HL-60 (cell line): ENCODE measurements around the gene SYTL3.

Experiments used
- DNase-seq, 2 experiments: peaks; one replicate each; pipeline ENCODE4 v3.0.0-alpha.2; 2010 to 2020; ENCODE audit warnings: low read depth in 1 of 2, low spot score in 1 of 2
- H3K27ac ChIP-seq: fragments of 250-450 bp; sonication (Bioruptor Pico); replicated peaks from 2 replicates; pipeline ENCODE4 v1.5.1; 2020; ENCODE audit warnings: mild to moderate bottlenecking, moderate library complexity
- H3K27me3 ChIP-seq: fragments of 250-450 bp; sonication (Bioruptor Pico); 2 replicates; pipeline ENCODE4 v1.5.1; 2021; ENCODE audit warnings: mild to moderate bottlenecking, moderate library complexity; ENCODE audit not compliant: insufficient read depth, poor library complexity, severe bottlenecking
- H3K4me3 ChIP-seq: replicated peaks from 2 replicates; pipeline ENCODE4 v1.5.1; 2011; ENCODE audit warnings: mild to moderate bottlenecking, control low read depth, low read length; ENCODE audit not compliant: insufficient read depth
- GABPA ChIP-seq: IDR thresholded peaks from 2 replicates; pipeline ENCODE4 v1.6.1; 2012; ENCODE audit warnings: low read depth
- POLR2AphosphoS5 ChIP-seq: IDR thresholded peaks from 2 replicates; pipeline ENCODE4 v1.6.1; 2012; ENCODE audit warnings: low read depth
- REST ChIP-seq: IDR thresholded peaks from 2 replicates; pipeline ENCODE4 v1.6.1; 2012; ENCODE audit warnings: low read depth; ENCODE audit not compliant: insufficient replicate concordance
- SPI1 ChIP-seq: IDR thresholded peaks from 2 replicates; pipeline ENCODE4 v1.6.1; 2012; ENCODE audit warnings: low read depth, mild to moderate bottlenecking, borderline replicate concordance
- TF ChIP-seq, protein P1 (sequence below): IDR thresholded peaks from one replicate; pipeline ENCODE4 v1.5.1; 2011; ENCODE audit warnings: low read length, control low read depth, inconsistent platforms; ENCODE audit not compliant: insufficient read depth

SYTL3 gene

GRCh38 chr6:158754738-158755137 is 104.9 kb downstream of the SYTL3 start:
- no peak overlapping the region for H3K4me3 ChIP-seq
- no peak for DNase-seq
- no peak for TF ChIP-seq POLR2AphosphoS5
- no peak for TF ChIP-seq SPI1
- TF ChIP-seq, protein P1, sequence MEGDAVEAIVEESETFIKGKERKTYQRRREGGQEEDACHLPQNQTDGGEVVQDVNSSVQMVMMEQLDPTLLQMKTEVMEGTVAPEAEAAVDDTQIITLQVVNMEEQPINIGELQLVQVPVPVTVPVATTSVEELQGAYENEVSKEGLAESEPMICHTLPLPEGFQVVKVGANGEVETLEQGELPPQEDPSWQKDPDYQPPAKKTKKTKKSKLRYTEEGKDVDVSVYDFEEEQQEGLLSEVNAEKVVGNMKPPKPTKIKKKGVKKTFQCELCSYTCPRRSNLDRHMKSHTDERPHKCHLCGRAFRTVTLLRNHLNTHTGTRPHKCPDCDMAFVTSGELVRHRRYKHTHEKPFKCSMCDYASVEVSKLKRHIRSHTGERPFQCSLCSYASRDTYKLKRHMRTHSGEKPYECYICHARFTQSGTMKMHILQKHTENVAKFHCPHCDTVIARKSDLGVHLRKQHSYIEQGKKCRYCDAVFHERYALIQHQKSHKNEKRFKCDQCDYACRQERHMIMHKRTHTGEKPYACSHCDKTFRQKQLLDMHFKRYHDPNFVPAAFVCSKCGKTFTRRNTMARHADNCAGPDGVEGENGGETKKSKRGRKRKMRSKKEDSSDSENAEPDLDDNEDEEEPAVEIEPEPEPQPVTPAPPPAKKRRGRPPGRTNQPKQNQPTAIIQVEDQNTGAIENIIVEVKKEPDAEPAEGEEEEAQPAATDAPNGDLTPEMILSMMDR = no peak
- TF ChIP-seq REST = no peak
- TF ChIP-seq GABPA = no peak
- H3K27me3 ChIP-seq = no peaks in the 10 kb centered on the region
- H3K27ac ChIP-seq = no peak overlapping the region

GRCh38 chr6:158755636-158756035 is 105.8 kb downstream of the SYTL3 start:
- Histone ChIP-seq H3K4me3 (no peak overlapping the region), H3K27ac (no peak overlapping the region), H3K27me3 (no peaks in the 10 kb centered on the region)
- no peak for DNase-seq
- no peak for TF ChIP-seq GABPA
- TF ChIP-seq, protein P1 = no peak
- no peak for TF ChIP-seq POLR2AphosphoS5
- no peak for TF ChIP-seq REST
- no peak for TF ChIP-seq SPI1

DNA sequence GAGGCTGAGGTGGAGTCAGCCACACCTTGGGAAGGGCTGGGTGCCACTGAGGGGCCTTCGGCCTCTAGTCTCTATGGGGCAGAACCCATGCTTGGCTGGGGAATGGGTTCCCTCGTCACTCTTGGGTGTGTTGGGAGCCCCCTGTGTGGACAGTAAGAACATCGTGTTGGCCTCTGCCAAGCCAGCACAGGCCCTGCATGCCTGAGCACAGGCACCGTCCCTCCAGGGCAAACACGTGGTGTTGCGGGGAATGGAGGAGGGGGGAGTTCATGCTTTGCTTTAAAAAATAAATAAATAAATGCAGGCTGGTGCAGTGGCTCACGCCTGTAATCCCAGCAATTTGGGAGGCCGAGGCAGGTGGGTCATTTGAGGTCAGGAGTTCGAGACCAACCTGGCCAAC is 106.3 kb downstream of the SYTL3 start:
- Histone ChIP-seq H3K4me3 (no peak overlapping the region), H3K27me3 (no peaks in the 10 kb centered on the region), H3K27ac (no peak overlapping the region)
- TF ChIP-seq SPI1 (no peak), POLR2AphosphoS5 (no peak), GABPA (no peak), REST (no peak)
- TF ChIP-seq, protein P1 = no peak
- no peak for DNase-seq
